ENCODE results near the gene DHX8. TPM values are rescaled to one million over a fixed set of nuclear protein-coding genes. Genes with fewer than 3 reads are reported as not detected.
"Not testable (repeated sequence)": the region's sequence is repeated elsewhere in the genome, so short reads cannot be mapped to it uniquely, and the experiment has no call there.

The DHX8 gene
- total RNA-seq, 1 donor from 2014 or later = 44.2 TPM

DNA sequence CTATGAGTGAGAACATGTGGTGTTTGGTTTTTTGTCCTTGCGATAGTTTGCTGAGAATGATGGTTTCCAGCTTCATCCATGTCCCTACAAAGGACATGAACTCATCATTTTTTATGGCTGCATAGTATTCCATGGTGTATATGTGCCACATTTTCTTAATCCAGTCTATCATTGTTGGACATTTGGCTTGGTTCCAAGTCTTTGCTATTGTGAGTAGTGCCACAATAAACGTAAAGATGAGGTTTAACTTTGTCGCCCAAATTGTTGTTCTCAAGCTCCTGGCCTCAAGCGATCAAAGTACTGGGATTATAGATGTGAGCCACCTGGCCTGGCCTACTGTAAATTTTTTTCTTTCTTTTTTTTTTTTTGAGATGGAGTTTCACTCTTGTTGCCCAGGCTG, 21.2 kb upstream of the DHX8 start:
- not testable (repeated sequence) for DNase-seq

DNA sequence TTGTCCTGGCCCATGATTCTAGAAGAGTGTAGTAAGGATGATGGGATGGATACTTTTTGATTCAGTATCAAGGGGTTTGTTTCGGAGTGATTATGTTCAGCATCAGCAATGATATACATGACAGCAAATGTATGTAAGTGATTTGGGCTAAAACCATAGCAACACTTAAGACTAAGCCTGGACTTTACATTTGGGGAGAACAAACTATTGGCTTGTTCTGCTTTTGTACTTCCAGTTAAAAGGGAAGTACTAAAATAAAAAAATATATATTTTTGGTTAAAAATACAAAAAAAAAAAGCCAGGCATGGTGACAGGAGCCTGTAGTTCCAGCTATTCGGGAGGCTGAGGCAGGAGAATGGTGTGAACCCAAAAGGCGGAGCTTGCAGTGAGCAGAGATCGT, 20.5 kb upstream of the DHX8 start:
- DNase-seq = no peak

DNA sequence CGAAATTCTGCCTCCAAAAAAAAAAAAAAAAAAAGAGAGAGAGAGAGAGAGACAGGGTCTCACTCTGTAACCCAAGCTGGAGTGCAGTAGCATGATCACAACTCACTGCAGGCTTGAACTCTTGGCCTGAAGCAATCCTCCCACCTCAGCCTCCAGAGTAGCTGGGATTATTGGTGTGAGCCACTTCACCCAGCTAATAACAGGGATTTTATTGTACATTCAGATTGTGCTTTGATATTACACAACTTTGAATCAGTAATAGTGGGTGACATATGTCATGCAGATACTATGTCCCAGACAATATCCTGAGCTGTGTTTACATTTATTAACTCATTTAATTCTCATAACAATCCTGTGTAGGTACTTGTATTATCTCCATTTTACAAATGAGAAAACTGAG, 19.7 kb upstream of the DHX8 start:
- DNase-seq = no peak

DNA sequence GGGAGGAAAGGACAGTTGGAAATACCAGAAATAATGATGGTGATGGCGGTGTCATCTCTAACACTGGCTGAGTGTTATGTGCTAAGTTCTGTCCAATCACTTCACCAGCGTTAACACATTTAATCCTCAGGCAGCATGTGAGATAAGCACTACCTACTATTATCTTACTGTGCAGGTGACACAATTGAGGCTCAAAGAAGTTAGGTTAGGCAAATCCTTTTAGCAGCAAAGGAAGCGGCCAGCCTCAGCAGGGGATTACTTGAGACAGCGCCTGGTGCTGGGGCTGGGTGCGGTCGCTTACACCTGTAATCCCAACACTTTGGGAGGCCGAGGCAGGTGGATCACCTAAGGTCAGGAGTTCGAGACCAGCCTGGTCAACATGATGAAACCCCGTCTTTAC, 18.7 kb upstream of the DHX8 start:
- no peak for DNase-seq

DNA sequence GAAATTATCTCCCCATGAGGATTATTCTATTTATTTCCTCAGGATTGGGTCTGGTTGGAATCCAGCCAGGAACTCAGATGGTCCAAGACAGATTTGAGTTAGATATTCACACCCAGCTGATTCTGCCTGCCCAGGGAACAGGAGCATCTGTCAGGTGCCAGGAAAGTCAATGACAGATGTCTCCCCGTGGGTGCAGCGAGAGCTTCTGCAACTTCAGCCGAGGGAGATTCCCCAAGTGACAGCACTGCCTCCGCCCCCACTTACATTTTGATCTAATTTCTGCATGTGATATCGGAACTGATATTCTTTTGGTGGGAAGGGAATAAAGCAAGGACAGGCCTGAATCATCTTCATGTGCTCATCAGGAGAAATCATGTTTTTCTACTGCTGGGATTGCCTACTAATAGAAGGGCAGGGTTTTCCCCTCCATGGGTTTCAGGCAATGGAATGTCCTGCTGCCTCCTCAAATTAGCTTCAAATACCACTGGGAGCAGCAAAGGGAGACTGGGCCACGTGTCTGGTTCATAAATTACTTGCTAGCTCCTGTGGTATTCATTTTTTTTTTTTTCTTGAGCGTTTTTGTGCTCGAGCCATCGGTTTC, 15.7 kb upstream of the DHX8 start:
- no peak for DNase-seq

DNA sequence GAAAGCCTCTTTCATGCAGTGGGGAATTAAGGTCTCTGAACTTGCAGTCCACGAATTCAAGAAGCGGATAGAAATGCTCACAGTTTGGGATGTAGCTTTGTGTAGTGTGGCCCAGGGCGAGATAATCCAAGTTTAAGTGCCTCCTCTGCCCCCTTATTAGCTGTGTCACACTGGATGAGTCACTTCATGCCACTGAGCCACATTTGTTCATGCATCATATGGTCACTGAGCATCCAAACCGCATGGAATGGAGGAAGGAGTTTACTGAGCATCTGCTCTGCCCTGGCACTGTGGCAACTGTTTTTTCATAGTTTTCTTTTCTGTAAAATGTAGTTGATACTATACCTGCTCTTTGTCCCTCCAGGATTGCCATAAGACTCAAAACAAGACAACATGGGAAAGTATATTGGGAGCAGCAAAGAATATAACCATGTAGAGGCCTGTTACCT, 15.1 kb upstream of the DHX8 start:
- no peak for DNase-seq

DNA sequence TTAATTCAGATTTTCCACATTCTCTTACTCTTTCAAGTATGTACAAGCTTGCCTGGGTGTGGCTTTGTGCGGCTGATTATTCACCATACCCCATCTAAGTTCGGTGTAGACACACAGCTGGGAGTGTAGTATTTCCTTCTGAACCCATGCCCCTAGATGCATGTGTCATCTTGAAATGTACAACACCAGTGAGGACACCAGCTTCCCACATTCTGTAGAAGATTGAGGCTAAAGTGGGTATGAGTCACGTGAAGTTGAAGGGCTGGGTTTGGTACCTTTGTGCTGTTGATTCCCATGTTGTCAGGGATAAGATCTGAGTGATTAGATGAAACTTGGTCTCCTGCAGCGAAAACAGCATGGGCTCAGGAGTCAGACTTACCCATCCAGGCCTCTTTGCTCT, 14.6 kb upstream of the DHX8 start:
- no peak for DNase-seq

DNA sequence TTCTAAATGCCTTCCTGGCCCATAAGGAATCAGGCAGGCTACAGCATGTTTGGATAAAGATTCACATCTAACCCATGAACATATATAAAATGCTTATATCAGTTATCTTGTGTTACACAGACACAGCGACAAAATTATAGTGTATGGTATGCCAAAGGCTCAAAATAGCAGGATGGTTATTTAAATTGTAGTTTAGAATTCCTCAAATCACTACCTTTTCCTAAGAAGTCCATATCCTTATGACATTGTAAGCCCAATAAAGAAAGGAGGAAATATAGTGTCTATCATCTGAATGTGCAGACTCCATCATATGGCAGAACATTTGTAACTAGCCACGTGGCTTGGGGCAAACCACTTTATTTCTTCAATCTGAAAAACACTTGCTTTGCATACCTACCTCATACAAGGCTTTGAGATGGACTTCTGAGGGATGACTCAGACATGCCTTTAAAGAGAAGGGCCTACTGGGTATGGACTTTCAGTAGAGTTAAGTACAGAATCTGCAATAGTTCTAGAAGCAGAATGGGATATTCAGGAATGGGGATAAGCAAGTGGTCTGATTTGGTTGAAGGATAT, 12.1 kb upstream of the DHX8 start:
- no peak for DNase-seq

DNA sequence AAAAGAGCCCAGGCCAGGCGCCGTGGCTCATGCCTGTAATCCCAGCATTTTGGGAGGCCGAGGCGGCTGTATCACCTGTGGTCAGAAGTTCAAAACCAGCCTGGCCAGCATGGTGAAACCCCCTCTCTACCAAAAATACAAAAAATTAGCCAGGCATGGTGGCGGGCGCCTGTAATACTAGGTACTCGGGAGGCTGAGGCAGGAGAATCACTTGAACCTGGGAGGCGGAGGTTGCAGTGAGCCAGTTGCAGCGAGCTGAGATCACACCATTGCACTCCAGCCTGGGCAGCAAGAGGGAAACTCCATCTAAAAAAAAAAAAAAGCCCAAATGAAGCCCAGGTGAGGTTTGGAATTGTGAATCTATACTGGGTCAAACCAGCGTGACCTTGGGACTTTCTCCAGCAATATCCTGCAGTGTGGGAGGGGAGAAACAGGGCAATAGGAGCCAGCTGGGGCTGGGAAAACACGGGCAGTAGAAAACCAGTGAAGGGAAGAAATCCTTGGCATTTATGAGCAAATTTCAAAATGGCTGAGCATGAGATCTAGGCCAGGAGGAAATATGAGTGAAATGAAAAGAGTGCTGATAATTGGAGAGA, 8.2 kb upstream of the DHX8 start:
- DNase-seq = no peak

DNA sequence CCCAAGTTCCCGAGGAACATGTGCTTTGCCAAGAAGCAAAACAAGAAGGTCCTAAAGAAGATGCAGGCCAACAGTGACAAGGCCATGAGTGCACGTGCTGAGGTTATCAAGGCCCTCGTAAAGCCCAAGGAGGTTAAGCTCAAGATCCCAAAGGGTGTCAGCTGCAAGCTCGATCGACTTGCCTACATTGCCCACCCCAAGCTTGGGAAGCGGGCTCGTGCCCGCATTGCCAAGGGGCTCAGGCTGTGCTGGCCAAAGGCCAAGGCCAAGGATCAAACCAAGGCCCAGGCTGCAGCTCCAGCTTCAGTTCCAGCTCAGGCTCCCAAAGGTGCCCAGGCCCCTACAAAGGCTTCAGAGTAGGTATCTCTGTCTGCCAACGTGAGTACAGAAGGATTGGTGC, 7.5 kb upstream of the DHX8 start:
- DNase-seq = not testable (repeated sequence)

DNA sequence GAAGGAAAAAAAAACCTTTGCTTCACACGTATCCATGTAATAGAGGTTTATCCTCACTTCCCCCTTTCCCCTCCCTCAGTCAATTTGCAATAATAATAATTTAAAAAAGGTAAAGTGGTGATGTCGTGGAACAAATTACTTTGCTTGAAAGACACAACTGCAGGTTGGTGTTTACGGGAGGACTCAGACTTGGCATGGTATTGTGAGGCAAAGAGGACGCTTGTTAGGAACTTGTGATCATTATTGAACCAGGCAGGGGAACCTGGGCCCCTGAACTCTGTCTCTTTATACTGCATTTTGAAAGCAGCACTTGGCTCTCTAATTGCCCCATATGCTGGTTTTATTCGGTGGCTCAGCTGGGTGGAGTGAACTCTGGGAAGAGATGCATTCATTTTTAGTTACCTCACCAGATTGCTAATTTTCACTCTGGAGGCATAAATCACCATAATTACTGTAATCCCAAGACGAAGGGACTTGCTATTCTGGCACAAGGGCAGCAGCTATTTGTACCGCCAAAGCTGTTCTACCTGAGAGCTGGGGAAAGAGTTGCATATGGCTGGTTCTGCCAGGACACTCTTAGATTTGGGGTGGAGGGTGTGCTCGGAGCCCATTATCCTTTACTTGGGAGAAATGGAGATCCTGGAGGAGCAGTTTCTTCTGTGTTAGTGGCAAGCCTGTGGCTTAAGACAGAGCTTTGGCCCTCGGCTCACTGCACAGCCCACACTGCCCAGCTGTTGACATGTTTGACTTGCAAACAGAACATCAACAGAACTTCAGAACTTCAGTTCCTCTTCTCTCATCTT, 5.7 kb upstream of the DHX8 start:
- DNase-seq = no peak

DNA sequence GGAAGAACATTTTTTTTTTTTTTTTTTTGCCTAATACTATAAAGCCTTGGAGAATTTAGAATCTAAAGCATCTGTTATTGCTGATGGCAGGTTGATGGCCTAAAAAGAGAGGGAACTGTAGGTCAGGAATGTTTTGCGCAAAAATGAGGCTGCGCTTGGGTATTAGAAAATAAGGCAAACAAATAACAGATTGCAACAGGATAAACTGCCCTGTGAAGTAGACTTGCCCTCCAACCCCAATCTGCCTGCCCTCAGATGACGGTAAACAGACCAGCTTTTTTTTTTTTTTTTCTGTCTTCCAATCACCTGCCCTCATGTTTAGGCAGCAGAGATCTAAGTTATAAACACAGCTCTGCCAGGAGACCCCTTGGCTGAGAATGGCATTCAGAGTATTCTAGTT, 3.8 kb upstream of the DHX8 start:
- no peak for DNase-seq

DNA sequence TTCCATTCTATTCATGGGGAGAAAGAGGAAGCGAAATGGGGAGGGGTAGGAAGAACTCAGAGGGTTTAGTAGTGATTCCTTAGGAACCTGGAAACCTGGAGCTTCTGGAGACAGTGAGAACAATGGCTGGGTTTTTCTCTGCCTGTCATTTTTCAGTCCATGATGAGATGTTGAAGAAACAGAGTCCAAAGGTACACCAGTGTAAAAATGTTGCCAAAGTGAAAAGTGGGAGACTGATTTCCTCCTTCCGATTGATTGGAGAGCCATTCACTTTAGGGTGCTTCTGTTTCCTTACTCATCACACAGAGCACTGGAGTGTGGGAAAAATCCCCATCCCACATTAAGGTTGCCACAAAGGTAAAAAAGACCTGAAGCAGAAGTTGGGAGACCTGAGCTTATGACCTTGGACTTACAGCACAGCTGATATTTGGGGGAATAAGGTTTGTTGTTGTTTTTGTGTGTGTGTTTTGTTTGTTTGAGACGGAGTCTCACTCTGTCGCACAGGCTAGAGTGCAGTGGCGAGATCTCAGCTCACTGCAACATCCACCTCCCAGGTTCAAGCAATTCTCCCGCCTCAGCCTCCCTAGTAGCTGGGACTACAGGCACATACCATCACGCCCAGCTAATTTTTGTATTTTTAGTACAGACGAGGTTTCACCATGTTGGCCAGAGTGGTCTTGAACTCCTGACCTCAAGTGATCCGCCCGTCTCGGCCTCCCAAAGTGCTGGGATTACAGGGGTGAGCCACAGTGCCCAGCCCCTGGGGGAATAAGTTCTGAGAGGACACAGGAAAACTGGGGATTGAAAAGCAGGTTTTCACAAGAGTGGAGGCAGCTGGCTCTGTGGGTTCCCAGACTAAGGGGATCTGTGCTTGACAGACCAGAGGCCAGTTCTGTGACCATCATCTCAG, 1.4 kb upstream of the DHX8 start:
- no peak for DNase-seq

DNA sequence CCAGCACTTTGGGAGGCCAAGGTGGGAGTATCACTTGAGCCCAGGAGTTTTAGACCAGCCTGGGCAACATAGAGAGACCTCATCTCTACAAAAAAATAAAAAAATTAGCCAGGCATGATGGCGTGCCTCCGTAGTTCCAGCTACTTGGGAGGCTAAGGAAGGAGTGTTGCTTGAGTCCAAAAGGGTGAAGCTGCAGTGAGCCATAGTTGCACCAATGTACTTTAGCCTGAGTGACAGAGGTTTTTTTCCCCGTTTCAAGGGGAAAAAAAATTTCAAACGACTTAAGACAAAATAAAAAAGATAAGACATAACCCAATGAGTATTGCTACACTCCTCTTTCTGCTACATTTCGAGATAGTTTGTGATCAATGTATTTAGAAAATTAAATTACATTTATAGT, 6.8 kb downstream of the DHX8 start:
- no peak for DNase-seq

DNA sequence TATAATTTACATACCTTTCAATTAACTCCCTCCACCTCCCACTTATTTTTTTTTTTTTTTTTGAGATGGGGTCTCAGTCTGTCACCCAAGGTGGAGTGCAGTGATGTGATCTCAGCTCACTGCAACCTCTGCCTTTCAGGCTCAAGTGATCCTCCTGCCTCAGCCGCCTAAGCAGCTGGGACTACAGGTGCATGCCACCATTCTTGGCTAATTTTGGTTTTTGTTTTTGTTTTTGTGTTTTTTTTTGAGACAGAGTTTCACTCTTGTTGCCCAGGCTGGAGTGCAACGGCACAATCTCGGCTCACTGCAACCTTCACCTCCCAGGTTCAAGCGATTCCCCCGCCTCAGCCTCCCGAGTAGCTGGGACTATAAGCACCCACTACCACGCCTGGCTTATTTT, 25.7 kb downstream of the DHX8 start:
- DNase-seq = not testable (repeated sequence)

DNA sequence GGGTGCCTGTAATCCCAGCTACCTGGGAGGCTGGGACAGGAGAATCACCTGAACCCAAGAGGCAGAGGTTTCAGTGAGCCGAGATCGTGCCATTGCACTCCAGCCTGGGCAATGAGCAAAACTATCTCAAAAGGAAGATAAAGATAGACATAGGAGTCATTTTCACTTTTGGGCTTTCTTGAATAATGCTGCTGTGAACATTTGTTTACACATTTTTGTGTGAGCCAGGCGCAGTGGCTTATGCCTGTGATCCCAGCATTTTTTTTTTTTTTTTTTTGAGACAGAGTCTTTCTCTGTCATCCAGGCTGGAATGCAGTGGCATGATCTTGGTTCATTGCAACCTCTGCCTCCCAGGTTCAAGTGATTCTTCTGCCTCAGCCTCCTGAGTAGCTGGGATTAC, 27.4 kb downstream of the DHX8 start:
- not testable (repeated sequence) for DNase-seq

DNA sequence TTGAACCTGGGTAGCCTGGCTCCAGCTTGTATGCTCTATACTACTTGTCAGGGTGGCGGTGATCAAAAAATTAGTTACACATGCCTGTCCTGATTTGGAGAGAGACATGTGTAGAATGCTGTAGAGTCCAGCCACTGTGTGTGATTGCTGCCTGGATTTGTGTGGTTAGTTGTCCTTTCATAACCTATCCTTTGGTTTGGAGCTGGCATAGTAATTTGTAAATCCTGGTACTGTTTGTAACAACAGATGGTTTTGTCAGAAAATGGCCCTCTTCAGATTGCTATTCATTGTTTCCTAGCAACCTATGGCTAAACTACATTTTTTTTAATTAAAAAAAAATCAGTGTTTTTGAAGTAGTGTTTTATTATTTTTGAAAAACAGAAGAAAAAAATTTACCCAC, 31.9 kb downstream of the DHX8 start:
- no peak for DNase-seq

DNA sequence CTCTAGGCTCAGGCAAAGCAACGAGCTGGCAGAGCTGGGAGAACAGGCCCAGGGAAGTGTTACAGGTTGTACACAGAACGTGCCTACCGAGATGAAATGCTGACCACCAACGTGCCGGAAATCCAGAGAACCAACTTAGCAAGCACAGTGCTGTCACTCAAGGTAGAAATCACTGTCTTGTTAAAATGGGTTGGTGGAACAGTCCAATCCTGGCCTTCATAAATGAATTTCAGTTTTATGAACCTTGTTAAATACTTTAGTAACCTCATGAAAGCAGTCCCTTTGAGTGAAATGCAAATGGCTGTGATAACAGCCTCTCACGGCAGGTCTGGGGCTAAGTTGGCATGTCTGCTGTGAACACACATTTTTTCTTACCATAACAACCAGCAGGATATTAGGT, 33.4 kb downstream of the DHX8 start:
- DNase-seq = peak; percentile 34

DNA sequence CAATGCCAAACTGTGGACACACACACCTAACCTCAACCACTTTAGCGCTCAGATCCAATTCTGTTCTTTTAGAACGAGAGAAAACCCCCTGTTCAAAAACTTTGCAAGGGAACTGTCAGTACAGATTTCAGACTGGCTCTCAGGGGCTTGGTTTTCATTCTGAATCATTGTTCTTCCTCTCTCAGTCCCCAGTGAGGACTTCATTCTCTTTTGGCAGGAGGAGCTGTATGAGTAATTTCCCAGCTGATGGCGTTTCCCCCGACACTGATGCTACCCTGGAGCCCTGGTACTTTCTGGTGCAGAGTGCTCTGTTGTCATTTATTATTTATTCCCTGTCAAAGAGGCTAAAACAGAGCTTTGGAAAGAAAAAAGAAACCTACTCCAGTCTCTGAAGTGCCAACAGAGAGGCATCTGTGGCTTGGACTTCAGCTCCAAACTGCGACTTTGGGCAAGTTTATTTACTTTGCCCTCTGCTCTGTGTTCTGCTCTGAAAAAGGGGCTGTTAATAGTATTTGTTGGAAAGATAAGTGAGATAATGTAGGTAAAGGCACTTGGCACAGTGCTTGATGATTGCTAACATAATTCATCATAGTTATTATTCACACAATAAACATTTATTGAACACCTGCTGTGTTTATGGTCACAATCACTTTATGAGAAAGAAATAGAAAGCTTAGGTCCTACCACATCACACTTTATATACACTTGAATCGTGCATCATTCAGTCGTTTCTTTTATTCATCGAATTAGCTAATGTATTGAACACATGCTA, 34.0 kb downstream of the DHX8 start:
- DNase-seq = peak; percentile 81

DNA sequence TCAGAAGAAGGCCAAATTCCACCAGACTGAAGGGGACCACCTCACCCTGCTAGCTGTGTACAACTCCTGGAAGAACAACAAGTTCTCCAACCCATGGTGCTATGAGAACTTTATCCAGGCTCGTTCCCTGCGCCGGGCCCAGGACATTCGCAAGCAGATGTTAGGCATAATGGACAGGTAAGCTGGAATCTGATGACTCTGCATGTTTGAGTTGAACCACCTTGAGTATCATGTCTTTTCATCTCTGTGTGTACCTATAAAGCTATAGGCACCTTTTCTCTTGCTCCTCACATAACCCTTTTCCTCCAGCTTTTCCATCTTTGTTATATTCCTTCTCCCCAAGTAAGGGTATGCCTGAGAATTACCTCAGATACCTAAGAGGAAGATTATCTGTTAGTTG, 37.6 kb downstream of the DHX8 start:
- DNase-seq = no peak

DNA sequence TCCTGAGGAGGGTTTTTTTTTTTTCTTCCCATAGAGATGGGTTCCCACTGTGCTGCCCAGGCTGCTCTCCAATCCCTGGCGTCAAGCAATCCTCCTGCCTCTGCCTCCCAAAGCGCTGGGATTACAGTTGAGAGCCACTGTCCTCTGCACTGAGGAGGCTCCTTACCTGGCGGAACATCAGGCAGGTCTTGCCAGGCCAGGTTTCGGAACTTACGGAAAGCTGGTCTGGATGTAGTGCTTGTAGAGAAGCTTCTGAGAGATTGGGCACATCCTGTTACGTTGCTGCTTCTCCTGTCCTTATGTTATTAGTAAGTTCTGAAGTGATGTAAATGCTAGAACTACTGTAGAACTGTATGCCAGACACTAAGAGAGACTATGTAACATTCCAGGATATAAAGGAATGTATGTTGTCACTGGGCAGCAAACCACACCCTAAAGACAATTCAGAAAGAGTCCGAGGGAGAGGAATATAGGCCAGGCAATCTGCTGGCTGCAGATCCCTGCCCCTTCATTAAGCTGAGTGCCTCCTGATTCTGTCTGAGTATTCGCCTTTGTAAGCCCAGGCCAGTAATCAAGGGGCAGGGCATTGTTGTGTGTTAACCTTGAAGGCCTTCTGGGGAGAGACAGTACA, 41.3 kb downstream of the DHX8 start:
- no peak for DNase-seq
